Measurements from ENCODE around the gene TMUB2.
A peak's percentile ranks its signal among the peaks of the same experiment; 100 is the strongest.

TMUB2 gene

DNA sequence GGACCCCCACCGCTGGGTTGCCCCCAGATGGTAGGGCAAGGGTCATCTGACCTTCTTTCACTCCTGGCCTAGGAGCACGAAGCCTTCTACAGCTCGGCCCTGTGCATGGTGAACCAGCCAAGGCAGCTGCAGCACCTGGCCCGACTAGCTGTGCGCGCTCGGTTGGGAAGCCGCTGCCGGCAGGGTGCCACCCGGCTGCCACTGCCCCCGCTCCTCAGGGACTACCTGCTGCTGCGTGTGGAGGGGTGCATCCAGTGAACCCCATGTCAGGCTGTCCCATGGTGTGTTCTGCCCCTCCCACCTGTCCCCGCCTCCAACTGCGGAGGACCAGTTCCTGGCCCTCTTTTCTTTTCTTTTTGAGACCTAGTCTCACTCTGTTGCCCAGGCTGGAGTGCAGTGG, 8.6 kb upstream of the TMUB2 start:
- DNase-seq (ENCODE audit: low read depth), result no peak
- H3K4me3 ChIP-seq (ENCODE audit: low read length), result no peak overlapping the region
- TF ChIP-seq, protein P1, sequence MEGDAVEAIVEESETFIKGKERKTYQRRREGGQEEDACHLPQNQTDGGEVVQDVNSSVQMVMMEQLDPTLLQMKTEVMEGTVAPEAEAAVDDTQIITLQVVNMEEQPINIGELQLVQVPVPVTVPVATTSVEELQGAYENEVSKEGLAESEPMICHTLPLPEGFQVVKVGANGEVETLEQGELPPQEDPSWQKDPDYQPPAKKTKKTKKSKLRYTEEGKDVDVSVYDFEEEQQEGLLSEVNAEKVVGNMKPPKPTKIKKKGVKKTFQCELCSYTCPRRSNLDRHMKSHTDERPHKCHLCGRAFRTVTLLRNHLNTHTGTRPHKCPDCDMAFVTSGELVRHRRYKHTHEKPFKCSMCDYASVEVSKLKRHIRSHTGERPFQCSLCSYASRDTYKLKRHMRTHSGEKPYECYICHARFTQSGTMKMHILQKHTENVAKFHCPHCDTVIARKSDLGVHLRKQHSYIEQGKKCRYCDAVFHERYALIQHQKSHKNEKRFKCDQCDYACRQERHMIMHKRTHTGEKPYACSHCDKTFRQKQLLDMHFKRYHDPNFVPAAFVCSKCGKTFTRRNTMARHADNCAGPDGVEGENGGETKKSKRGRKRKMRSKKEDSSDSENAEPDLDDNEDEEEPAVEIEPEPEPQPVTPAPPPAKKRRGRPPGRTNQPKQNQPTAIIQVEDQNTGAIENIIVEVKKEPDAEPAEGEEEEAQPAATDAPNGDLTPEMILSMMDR (conservative IDR thresholded peaks at IDR 0.05; ENCODE audit: low read depth, low read length), result no peak

DNA sequence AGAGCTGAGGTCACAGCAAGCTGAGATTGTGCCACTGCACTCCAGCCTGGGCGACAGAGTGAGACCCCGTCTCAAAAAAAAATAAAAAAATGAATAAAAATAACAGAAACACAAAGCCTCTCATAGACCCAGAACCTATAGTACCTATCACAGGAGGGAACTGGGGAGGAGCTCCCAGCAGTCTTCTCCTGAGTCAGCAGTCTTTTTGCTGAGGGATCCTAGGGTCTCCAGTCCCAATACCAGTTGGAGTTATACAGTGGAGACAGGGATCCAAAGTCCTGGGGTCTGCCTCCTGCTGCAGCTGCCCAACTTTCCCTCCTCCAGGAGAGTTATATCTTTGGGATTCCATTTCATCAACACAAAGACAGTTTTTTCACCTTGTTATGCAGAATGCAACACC, 3.7 kb upstream of the TMUB2 start:
- no peak overlapping the region for H3K4me3 ChIP-seq (ENCODE audit: low read length)
- TF ChIP-seq, protein P1 (conservative IDR thresholded peaks at IDR 0.05; ENCODE audit: low read depth, low read length), result no peak
- DNase-seq (ENCODE audit: low read depth), result no peak

DNA sequence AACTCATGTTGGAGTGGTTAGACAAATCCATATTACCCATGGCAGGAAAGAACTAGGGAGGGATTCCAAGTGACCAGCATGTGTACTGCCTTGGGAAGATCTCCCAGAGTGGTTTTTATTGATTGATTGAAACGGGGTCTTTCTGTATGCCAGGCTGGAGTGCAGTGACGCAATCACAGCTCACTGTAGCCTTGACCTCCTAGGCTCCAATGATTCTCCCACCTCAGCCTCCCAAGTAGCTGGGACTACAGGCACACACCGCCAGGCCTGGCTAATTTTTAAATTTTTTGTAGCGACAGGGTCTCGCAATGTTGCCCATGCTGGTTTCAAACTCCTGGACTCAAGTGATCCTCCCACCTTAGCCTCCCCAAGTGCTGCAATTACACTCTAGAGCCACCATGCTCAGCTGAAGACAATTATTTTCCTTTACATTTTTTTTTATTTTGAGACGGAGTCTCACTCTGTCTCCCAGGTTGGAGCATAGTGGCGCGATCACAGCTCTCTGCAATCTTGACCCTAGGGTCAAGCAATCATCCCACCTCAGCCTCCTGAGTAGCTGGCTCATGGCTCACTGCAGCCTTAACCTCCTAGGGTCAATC, 2.5 kb upstream of the TMUB2 start:
- H3K4me3 ChIP-seq (ENCODE audit: low read length), result no peak overlapping the region
- TF ChIP-seq, protein P1 (conservative IDR thresholded peaks at IDR 0.05; ENCODE audit: low read depth, low read length), result no peak
- no peak for DNase-seq (ENCODE audit: low read depth)

DNA sequence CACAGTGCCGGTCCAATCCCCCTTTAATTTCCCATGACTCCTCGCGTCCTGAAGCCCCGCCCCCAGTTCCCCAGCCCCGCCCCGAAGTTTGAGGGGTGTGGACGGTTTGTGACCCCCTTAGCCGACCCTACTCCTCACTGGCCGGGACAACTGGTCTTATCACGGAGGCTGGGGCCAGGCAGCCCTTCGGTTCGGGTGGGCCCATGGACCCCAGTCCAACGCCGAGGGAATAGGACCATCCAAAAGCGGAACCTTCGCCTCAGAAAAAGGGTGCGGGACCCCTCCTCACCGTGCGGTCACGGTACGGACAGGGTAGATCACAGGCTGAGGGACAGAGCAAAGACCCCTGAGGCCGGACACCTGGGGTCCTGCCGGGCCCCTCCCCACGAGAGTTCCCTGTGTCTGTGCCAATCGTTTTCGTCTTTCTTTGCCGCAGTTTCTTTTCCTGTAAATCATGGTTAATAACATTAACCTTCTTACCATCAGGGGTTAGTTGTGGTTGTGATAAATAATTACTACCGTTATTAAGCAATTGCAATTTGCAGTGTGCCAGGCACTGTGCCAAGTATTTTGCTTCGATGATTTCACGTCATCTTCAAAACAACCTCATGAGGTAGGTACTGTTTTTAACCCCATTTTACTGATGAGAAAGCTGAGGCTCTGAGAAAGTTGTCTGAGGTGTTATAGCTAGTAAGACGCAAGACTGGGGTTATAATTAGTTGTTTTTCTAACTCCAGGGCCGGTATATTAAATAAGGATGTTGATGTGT, 543 bp downstream of the TMUB2 start:
- H3K4me3 ChIP-seq (ENCODE audit: low read length), result peak overlapping the region; percentile 98
- TF ChIP-seq, protein P1 (conservative IDR thresholded peaks at IDR 0.05; ENCODE audit: low read depth, low read length), result no peak
- DNase-seq (ENCODE audit: low read depth), result no peak

DNA sequence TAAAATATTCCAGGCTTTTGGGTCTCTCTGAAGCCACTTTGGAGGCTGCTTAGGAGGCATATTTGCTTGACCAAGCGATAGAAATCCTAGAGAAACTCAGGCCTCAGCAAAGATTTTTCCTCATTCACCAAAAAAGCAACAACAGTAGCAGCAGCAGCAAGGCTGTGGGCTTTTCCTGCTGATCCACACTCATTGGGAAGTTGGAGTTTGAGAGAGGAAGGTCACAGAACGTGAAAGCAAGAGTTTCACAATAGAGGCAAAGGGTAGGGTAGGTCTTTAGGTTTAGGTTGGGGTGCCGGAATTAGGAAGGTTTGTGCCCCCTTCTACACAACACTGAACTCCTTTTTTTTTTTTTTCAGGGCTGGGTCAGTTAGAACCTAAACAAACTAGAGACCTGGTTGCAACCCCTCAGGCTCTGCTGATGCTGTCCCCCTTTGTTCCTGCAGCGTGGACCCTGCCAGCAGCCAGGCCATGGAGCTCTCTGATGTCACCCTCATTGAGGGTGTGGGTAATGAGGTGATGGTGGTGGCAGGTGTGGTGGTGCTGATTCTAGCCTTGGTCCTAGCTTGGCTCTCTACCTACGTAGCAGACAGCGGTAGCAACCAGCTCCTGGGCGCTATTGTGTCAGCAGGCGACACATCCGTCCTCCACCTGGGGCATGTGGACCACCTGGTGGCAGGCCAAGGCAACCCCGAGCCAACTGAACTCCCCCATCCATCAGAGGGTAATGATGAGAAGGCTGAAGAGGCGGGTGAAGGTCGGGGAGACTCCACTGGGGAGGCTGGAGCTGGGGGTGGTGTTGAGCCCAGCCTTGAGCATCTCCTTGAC, 2.0 kb downstream of the TMUB2 start:
- no peak overlapping the region for H3K4me3 ChIP-seq (ENCODE audit: low read length)
- no peak for DNase-seq (ENCODE audit: low read depth)
- TF ChIP-seq, protein P1 (conservative IDR thresholded peaks at IDR 0.05; ENCODE audit: low read depth, low read length), result no peak

DNA sequence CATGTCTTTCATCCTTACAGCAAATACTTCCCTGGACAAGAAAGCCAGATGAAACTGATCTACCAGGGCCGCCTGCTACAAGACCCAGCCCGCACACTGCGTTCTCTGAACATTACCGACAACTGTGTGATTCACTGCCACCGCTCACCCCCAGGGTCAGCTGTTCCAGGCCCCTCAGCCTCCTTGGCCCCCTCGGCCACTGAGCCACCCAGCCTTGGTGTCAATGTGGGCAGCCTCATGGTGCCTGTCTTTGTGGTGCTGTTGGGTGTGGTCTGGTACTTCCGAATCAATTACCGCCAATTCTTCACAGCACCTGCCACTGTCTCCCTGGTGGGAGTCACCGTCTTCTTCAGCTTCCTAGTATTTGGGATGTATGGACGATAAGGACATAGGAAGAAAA, 3.7 kb downstream of the TMUB2 start:
- no peak overlapping the region for H3K4me3 ChIP-seq (ENCODE audit: low read length)
- TF ChIP-seq, protein P1 (conservative IDR thresholded peaks at IDR 0.05; ENCODE audit: low read depth, low read length), result no peak
- no peak for DNase-seq (ENCODE audit: low read depth)

Data from retinal pigment epithelial cell (primary cell).